Stimulated activated naive CD8-positive, alpha-beta T cell treated with anti-CD3 and anti-CD28 coated beads, Interleukin-15, amount 100 ng/mL, for 72 hours (primary cell): Measurements from ENCODE around the gene ABHD13.

ENCODE experiments used
- ATAC-seq: fragments of 150-1000 bp; cut with Tn5 transposase; 2 replicates; pipeline ENCODE4 v1.10.0; 2021; ENCODE audit warnings: mild to moderate bottlenecking, moderate library complexity
- DNase-seq, 2 donors: peaks; one replicate each; pipeline ENCODE4 v3.0.0; 2021 to 2022
- H3K27ac Mint-ChIP-seq, 2 donors: one replicate each; pipeline ENCODE4 v1.8.0; 2022; ENCODE audit warnings: mild to moderate bottlenecking in 2 of 2, mixed read lengths in 2 of 2, moderate library complexity in 2 of 2
- H3K27me3 Mint-ChIP-seq: one replicate; pipeline ENCODE4 v1.8.0; 2022; ENCODE audit warnings: mixed read lengths
- H3K4me1 Mint-ChIP-seq: one replicate; pipeline ENCODE4 v1.8.0; 2022; ENCODE audit warnings: mild to moderate bottlenecking, mixed read lengths
- H3K4me3 Mint-ChIP-seq, 2 donors: one replicate each; pipeline ENCODE4 v1.8.0; 2022; ENCODE audit warnings: mild to moderate bottlenecking in 2 of 2, mixed read lengths in 2 of 2, moderate library complexity in 1 of 2
- H3K9me3 Mint-ChIP-seq, 2 donors: one replicate each; pipeline ENCODE4 v1.8.0; 2022; ENCODE audit warnings: mixed read lengths in 2 of 2

Gene ABHD13

GRCh38 chr13:108218044-108218974 is at the start of gene ABHD13:
Gene ABHD13, plus strand, starts transcription at chr13:108218392. Its CDS starts 10,827 bp downstream, at chr13:108229219.
- Mint-ChIP-seq H3K9me3 (no peaks in the 10 kb centered on the region), H3K27me3 (no peaks in the 10 kb centered on the region), H3K4me1 (peaks cover 48% of the 10 kb centered on the region), H3K27ac (peak within 1 kb of the TSS; percentile 96 to 99), H3K4me3 (peak within 1 kb of the TSS; percentile 89 to 94)
- DNase-seq (peak; percentile 91 to 93), ATAC-seq (peak; percentile 90)

GRCh38 chr13:108168929-108169328 is 49.3 kb upstream of the ABHD13 start:
- H3K27me3 Mint-ChIP-seq, result no peaks in the 10 kb centered on the region

GRCh38 chr13:108176685-108177274 is 41.4 kb upstream of the ABHD13 start:
- Mint-ChIP-seq H3K27ac (no peak overlapping the region), H3K4me1 (no peaks in the 10 kb centered on the region), H3K4me3 (no peak overlapping the region), H3K9me3 (peaks cover 6 to 8% of the 10 kb centered on the region in 2 donors), H3K27me3 (no peaks in the 10 kb centered on the region)
- ATAC-seq, result no peak
- peak; percentile 25 to 34 for DNase-seq

More at GRCh38 chr13:108168929-108169328, 49.3 kb upstream of the ABHD13 start:
- no peaks in the 10 kb centered on the region for H3K4me1 Mint-ChIP-seq
- ATAC-seq (no peak), DNase-seq (no peak)
- no peak overlapping the region for H3K27ac Mint-ChIP-seq
- peaks cover 21 to 35% of the 10 kb centered on the region in 2 donors for H3K9me3 Mint-ChIP-seq
- no peak overlapping the region for H3K4me3 Mint-ChIP-seq

GRCh38 chr13:108178078-108178477 is 40.1 kb upstream of the ABHD13 start:
- no peak overlapping the region for H3K27ac Mint-ChIP-seq
- no peaks in the 10 kb centered on the region for H3K27me3 Mint-ChIP-seq
- DNase-seq (no peak), ATAC-seq (no peak)
- no peak overlapping the region for H3K4me3 Mint-ChIP-seq
- no peaks in the 10 kb centered on the region for H3K4me1 Mint-ChIP-seq
- H3K9me3 Mint-ChIP-seq, result no peaks in the 10 kb centered on the region

GRCh38 chr13:108182652-108183051 is 35.5 kb upstream of the ABHD13 start:
- Mint-ChIP-seq H3K9me3 (no peaks in the 10 kb centered on the region), H3K27me3 (peaks cover 1% of the 10 kb centered on the region), H3K27ac (no peak overlapping the region), H3K4me3 (no peak overlapping the region), H3K4me1 (no peaks in the 10 kb centered on the region)
- no peak for DNase-seq
- ATAC-seq, result no peak

GRCh38 chr13:108185223-108185622 is 33.0 kb upstream of the ABHD13 start:
- Mint-ChIP-seq H3K9me3 (no peaks in the 10 kb centered on the region), H3K4me3 (no peak overlapping the region), H3K27me3 (peaks cover 9% of the 10 kb centered on the region), H3K27ac (no peak overlapping the region), H3K4me1 (no peaks in the 10 kb centered on the region)
- ATAC-seq (no peak), DNase-seq (no peak)

- ATAC-seq, result no peak
- no peak for DNase-seq
- H3K27me3 Mint-ChIP-seq, result peaks cover 9% of the 10 kb centered on the region
- H3K27ac Mint-ChIP-seq, result no peak overlapping the region
- H3K9me3 Mint-ChIP-seq, result peaks cover 0 to 8% of the 10 kb centered on the region in 2 donors
- no peak overlapping the region for H3K4me3 Mint-ChIP-seq
- no peaks in the 10 kb centered on the region for H3K4me1 Mint-ChIP-seq
Observed at GRCh38 chr13:108188260-108188659, 29.9 kb upstream of the ABHD13 start.

GRCh38 chr13:108190897-108191296 is 27.3 kb upstream of the ABHD13 start:
- Mint-ChIP-seq H3K4me3 (no peak overlapping the region), H3K27ac (no peak overlapping the region), H3K27me3 (peaks cover 9% of the 10 kb centered on the region), H3K9me3 (peaks cover 8 to 19% of the 10 kb centered on the region in 2 donors), H3K4me1 (no peaks in the 10 kb centered on the region)
- ATAC-seq (no peak), DNase-seq (no peak)

- peaks cover 8 to 28% of the 10 kb centered on the region in 2 donors for H3K9me3 Mint-ChIP-seq
- no peak overlapping the region for H3K27ac Mint-ChIP-seq
- no peak overlapping the region for H3K4me3 Mint-ChIP-seq
- H3K27me3 Mint-ChIP-seq, result peaks cover 12% of the 10 kb centered on the region
- no peak for DNase-seq
- no peak for ATAC-seq
- no peaks in the 10 kb centered on the region for H3K4me1 Mint-ChIP-seq
Observed at GRCh38 chr13:108193806-108194205, 24.4 kb upstream of the ABHD13 start.

GRCh38 chr13:108194435-108194936 is 23.7 kb upstream of the ABHD13 start:
- Mint-ChIP-seq H3K27me3 (peaks cover 15% of the 10 kb centered on the region), H3K4me3 (no peak overlapping the region), H3K27ac (no peak overlapping the region), H3K9me3 (peaks cover 8 to 30% of the 10 kb centered on the region in 2 donors), H3K4me1 (no peaks in the 10 kb centered on the region)
- no peak for DNase-seq
- no peak for ATAC-seq

GRCh38 chr13:108195146-108195545 is 23.0 kb upstream of the ABHD13 start:
- Mint-ChIP-seq H3K9me3 (peaks cover 8 to 30% of the 10 kb centered on the region in 2 donors), H3K27me3 (peaks cover 21% of the 10 kb centered on the region), H3K27ac (no peak overlapping the region), H3K4me1 (no peaks in the 10 kb centered on the region), H3K4me3 (no peak overlapping the region)
- ATAC-seq, result no peak
- DNase-seq, result no peak

- Mint-ChIP-seq H3K4me1 (no peaks in the 10 kb centered on the region), H3K9me3 (peaks cover 2 to 30% of the 10 kb centered on the region in 2 donors), H3K4me3 (no peak overlapping the region), H3K27me3 (peaks cover 21% of the 10 kb centered on the region), H3K27ac (no peak overlapping the region)
- no peak for ATAC-seq
- no peak for DNase-seq
Observed at GRCh38 chr13:108195861-108196260, 22.3 kb upstream of the ABHD13 start.

GRCh38 chr13:108200781-108201398 is 17.3 kb upstream of the ABHD13 start:
- ATAC-seq, result peak; percentile 94

GRCh38 chr13:108210551-108210950 is 7.6 kb upstream of the ABHD13 start:
- Mint-ChIP-seq H3K4me3 (no peak overlapping the region), H3K27ac (no peak overlapping the region), H3K27me3 (no peaks in the 10 kb centered on the region), H3K9me3 (peaks cover 12 to 15% of the 10 kb centered on the region in 2 donors), H3K4me1 (peaks cover 9% of the 10 kb centered on the region)
- ATAC-seq, result no peak
- DNase-seq, result no peak

More at GRCh38 chr13:108200781-108201398, 17.3 kb upstream of the ABHD13 start:
- Mint-ChIP-seq H3K4me1 (peaks cover 14% of the 10 kb centered on the region), H3K27me3 (peaks cover 29% of the 10 kb centered on the region), H3K27ac (no peak overlapping the region), H3K9me3 (peaks cover 0 to 11% of the 10 kb centered on the region in 2 donors), H3K4me3 (no peak overlapping the region)
- no peak for DNase-seq

- Mint-ChIP-seq H3K27ac (peak overlapping the region in 1 of 2 donors; percentile 83), H3K27me3 (no peaks in the 10 kb centered on the region), H3K4me1 (peaks cover 23% of the 10 kb centered on the region), H3K4me3 (no peak overlapping the region), H3K9me3 (peaks cover 12 to 15% of the 10 kb centered on the region in 2 donors)
- DNase-seq (no peak), ATAC-seq (no peak)
Observed at GRCh38 chr13:108212886-108213285, 5.3 kb upstream of the ABHD13 start.
